GM18517 (cell line): ENCODE data around the gene TSPAN18.

Experiments used
- ATAC-seq: cut with Tn5 transposase; IDR thresholded peaks from one replicate; pipeline ENCODE4 v1.9.1; 2021; ENCODE audit warnings: mild to moderate bottlenecking, moderate library complexity; ENCODE audit not compliant: unreplicated experiment

Gene TSPAN18

DNA sequence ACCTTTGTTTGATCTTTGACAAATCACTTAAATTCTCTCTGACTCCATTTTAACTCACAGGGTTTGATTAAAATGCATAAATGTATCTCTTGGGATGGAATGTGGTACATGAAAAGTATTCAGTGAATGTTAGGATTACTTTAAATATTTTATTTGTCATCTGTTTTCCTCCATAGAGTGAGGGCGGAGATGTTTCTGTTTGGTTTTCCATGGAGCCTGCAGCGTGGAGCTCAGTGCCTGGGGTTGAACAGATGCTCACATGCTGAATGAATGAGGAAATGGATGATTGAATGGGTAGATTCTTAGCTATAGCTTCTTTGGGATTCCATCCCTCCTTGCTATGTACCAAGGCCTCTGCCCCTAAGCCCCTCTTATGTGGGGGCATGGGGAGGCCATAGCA is 10.0 kb downstream of the TSPAN18 start:
- no peak for ATAC-seq

DNA sequence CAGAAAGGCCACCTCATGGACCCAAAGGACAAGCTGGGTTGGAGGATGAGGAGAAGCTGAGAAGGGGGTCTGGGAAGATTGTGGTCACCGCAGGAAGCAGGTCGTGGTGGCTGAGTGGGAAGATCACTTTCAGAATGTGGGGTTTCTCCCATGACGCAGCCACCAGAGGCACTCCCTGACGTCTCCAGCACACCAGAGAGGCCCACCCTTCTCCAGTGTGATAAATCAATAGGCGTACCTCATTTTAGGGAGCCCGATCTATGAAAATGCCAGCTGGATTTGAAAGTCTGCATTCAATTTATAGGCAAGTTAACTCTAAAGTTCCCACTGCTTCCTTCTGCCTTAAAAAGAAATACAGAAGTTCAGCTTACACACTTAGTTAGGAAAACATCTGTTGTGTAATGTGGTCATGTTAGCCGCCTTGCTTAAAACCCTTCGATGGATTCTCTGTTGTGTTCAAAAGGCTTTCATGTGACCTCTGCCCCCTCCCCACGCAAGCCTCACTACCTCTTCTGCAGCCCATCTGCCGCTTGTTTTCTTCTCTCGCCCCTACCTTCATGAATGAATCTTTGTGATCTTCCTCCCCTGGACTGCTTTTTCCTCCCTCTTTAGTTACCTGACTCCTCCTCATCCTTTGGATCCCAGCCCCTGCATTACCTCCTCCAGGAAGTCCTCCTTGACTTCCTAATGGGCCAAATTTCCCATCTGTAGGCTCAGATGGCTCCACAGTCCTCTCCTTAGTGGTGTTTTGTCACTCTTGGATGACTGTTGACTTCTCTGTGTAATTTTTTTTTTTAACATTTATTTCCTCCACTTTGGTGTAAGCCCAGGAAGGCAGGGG is 10.7 kb downstream of the TSPAN18 start:
- ATAC-seq, result no peak

DNA sequence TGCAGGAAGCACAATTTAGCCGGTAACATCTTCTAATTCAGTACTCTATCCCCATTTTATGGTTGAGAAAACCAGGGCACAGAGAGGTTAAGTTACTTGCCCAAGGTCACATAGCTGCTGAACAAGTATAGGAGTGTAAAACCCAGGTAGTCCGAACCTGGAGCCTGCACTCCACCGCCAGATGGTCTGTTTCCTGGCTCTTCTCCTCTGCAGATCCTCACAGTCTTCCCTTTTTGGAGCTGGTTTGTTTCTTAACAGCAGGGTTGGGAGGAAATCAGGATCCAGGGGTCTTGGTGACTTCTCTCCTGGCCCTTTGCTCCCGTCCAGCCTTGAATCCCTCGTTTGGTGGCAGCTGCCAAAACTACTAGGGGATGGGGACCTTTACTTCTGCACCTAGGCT is 12.0 kb downstream of the TSPAN18 start:
- ATAC-seq, result no peak

DNA sequence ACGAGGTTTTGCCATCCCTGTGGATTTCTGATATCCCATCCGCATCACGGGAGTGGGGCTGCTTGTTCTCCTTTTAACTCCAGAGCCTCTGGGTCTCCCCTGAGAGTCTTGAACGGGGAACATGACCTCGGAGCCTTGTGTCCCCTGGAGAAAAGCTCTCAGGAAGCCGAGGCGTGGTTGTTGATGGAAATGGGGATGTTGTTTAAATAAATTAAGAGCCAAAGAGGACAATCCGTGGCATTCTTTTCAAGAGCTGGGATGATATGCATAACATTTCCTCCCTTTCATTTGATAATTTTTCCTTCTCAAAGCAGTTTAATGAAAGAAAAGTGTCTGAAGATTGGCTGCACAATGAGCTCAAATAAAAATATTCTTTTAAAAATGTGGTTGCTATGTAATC is 14.2 kb downstream of the TSPAN18 start:
- no peak for ATAC-seq

DNA sequence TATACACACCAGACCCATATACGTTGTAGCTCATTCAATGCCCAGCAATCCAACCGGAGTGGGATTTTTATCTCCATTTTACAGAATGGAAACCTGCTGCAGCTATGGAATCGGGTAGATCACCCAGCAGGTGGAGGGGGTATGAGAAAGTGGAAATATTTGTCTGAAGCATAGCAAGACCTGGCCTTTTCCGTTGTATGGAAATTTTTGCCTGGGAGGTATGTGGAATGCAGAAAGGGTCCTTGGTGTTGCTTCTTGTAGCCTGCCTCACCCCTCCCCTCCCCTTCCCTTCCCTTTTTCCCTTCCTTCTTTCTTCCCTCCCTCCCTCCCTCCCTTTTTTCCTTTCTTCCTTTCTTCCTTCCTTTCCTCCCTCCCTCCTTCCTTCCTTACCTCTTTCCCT is 15.2 kb downstream of the TSPAN18 start:
- ATAC-seq, result no peak

DNA sequence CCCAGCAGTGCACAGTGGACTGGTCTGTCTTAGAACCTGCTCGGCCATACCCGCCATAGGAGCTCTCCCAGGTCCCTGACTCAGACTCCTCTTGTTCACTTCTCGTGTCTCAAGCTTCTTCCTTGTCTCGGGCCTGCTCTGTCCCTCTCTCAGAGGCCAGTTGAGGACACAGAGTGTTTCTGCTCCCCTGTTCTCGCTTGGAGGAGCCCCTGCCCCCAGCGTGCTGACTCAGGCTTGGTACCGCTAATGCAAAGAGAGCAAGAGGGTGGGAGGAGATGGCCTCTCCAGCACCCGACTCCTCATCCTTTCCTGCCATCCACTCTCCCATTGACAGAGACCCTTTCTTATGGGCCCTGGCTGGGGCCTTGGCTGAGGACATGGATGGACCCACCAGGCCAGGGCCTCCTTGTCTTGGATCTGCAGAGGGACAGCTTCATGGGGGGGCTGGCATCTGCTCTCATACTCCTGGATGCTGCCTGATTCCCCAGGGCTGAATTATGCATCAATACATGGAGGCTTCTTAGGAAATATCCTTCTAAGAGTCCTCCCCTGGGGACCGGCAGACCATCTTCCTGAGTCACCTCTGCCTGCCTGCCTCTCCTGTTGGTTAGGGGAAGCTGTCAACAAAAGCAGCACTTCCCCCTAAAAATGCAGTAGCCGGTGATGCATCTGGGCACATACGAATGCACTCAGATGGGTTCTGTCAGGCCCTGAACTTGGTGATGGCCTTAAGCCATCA is 15.9 kb downstream of the TSPAN18 start:
- ATAC-seq, result no peak

DNA sequence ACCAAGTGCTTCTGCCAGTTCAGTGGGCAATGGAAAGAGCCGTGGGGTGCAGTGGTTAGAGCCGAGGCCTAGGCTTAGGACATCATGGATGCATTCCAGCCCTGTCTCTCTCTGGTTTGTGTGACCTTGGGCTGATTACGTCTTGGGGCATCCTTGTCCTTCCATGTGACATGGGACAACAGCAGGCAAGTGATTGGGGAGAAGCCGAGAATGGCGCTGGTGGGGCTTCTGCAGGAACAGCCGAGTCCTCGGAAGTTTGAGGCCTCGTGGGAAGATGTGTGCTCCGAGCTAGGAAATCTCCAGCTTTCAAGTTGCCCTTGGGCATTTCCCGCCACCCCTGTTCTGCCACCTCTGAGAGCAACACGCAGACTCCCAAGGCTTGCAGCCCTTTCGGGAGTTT is 16.6 kb downstream of the TSPAN18 start:
- no peak for ATAC-seq

DNA sequence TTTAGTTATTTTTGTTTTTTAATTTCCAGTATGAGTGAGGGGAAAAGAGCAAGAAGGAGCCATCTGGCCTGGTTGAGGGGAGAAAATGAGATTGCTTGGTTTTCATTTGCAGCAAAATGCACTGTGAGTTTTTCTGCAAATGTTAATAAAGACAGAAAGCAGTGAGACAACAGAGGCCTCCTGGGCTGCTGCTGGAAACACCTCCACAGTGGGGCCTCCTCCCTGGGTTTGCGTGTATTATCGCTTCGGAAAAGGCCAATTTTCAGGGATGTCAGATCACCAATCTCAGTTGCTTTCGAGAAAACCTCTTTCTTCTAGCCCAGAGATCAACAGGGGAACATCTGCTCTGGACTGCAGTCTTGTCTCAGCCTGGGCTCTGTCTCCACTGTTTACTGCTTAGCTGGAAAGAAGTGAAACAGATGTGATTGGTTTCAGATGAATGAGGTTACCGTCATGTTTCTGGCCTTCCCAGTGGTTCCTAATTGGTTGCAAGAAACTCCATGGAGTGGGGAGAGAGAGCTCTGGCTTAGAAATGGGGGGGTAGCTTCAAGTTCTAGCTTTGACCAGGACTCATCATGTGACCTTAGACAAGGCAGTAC is 17.3 kb downstream of the TSPAN18 start:
- ATAC-seq, result no peak

DNA sequence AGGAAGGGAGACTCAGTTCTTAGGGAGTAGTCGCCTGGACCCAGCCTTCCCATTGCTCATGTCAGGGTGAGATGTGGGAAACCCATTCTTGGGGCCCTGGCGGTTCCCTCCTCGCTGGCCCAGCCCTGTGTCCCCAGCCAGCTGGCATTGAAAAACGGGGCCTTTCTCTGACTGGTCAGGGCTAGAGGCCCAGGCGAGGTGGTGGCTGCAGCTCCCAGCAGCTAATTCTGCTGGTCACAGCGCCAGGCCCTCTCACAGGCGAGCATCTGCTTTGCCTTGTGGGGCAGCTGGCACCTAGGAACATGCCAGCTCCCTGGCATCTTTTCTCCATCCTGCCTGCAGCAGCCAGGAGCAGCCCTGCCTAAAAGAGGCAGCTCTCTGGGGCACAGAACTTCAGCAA is 20.1 kb downstream of the TSPAN18 start:
- no peak for ATAC-seq

DNA sequence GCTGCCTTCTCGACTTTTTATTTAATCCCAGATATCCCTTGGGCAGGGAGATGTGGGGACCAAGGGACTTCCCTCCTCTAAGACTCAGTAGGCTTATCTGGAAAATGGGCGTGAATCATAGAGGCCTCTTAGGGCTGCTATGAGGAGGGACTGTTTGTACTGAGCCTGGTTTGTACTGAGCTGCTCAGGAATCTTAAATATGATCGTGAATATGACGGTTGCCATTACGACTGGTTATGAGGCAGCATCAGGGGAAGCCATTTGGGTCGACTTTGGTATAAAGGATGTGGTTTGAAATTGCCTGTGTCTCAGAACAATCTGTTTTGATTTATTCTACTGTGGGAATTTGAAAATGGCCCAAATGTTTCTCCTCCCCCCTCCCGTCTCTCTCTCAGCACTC is 20.6 kb downstream of the TSPAN18 start:
- ATAC-seq, result no peak

DNA sequence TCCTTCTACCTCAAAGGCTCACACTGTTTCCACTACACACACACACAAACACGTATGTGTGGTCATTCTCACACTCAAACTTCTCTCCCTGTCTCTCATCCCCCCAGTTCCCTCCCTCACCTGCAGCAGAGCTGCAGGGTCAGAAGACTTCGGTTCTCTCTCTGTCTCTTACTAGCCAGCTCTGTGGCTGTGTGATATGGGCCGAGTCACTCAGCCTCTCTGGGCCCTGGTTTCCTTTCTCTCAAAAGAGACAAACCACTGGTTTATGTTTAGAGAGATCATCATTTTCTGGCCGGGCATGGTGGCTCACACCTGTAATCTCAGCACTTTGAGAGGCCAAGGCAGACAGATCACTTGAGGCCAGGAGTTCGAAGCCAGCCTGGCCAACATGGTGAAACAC is 21.1 kb downstream of the TSPAN18 start:
- no peak for ATAC-seq

DNA sequence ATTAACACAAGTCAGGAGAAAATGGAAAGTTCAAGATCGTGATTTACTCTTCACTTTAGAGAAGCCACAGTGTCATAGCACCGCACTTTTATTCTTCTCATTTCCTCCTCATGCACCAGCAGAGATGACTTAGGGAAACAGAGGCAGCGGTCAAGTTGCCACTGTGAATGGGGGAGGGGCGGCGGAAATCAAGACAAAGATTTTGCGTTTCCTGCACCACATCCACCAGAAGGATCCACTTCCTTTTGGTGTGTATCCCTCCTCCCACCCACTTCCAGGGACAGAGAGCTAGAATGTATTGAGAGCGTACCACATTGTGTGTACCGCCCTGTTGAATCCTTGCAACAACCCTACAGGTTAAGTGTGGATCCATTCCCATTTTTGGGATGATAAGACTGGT is 21.8 kb downstream of the TSPAN18 start:
- ATAC-seq, result no peak

DNA sequence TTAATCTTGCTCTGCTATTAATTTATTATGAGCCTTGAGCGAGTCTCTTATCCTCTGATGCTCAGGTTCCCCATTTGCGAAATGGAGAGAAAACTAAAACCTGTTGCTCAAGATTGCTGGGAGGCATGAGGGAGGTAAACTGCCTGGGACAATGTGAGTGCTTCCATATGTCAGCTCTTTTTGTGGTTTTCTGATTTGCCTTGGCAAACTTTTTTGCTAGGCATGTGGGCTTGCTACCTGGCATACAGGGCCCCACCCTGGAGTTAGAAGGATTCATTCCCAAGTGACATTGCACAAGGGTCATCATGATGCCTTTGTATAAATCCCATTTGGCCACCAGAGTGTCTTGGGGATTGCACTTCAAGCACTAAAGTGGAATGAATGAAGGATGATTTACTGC is 22.4 kb downstream of the TSPAN18 start:
- ATAC-seq, result no peak

DNA sequence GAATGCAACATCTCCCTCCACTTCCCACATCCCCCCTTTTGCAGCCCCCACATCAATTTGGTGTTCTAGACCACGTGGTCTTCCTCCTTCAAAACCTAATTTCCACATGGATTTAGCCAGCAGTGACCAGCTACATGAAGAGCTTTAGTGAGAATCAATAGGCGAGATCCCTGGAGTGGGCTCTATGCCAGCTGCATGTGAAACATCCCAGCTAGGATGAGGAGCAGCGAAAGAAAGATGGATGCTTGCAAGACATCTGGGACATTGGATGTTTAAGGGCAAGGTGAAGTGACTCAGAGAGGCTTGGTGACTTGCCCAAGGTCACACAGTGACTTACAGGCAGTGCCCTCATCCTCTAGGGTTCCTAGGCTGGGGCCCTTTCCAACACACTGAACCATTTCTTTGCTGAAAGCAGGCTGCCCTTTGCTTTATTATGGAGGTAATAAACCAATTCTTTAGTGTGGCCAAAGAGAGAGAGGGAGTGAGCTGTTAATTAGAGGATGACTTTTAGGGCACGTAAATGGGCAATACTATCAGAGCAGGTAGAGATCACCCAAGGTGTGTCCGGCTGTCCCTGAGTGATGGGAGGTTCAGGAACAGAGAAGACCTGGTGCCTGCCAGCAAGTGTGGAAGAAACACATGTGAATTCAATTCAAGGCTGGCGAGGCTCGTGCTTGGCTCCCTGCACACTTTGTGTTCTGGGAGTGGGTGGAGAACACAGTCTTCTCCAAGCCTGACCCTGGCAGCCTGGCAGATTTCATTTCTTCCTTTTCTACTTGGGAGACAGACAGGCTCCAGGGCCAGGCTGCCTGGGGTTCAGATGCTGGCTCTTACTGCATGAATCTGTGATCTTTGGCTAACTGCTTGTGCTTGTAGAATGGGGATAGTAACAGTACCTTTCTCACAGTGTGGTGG is 24.0 kb downstream of the TSPAN18 start:
- no peak for ATAC-seq

DNA sequence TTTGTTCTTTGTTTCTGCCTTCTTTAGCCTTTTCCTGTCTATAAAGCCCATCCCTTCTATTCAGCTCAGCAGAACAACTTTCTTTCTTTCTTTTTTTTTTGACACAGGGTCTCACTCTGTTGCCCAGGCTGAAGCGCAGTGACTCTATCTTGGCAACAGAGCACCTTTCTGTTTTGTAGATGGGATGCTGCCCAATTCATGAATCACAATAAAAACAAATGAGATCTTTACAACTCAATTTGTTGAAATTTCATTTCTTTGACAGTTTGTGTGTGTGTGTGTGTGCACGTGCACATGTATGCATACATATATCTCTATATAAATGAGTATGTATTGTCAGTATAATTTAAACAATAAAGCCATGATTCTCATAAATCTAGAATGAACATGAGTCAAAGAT is 25.5 kb downstream of the TSPAN18 start:
- ATAC-seq, result no peak

DNA sequence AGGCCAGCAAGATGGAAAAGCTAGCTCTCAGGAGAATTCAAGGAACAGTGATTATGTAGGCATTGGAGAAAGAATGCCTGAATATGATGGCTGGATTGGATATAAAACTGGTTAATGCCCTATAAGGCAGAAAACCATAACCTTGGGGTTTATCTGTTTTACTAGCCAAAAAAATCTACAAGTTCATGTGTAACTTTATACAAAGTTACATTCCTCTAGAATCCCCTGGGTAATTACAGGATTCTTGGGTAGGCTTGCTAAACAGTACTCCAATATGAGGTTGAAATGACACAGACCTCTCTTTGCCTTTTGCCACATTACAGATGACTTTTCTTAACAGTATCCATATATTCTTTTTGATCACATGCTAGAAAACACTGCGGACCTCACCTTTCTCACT is 26.0 kb downstream of the TSPAN18 start:
- ATAC-seq, result no peak

DNA sequence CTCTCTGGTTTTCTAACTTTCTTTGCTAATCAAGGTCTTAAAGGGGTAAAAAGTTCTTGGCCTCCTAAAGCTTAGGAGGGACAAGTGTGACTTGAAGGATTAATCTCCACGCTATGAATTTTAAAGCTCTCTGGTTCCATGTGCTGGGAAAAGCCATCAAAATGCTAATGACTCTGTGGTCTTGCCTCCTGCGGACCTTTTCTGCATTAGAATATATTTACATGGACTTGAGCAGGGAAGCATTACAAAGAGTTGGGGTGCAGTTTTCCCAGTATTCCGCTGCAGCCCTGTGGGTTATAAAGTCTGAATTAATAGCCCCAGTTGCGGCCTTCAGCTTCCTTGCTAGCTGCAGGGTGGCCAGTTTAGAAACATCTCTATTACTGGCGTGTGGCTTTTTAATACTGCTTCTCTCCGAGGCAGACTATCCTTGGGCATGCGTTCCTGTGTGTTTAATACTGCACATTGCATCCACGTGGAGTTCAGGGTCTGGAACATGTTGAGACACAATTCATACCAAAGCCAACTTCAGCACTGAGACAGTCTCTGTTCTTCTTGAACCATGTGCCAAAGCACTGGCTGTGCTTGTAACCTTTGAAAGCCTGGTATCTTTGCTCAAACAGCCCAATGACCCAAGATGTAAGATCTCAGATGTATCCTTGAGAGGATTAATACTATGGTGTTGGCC is 27.3 kb downstream of the TSPAN18 start:
- no peak for ATAC-seq

DNA sequence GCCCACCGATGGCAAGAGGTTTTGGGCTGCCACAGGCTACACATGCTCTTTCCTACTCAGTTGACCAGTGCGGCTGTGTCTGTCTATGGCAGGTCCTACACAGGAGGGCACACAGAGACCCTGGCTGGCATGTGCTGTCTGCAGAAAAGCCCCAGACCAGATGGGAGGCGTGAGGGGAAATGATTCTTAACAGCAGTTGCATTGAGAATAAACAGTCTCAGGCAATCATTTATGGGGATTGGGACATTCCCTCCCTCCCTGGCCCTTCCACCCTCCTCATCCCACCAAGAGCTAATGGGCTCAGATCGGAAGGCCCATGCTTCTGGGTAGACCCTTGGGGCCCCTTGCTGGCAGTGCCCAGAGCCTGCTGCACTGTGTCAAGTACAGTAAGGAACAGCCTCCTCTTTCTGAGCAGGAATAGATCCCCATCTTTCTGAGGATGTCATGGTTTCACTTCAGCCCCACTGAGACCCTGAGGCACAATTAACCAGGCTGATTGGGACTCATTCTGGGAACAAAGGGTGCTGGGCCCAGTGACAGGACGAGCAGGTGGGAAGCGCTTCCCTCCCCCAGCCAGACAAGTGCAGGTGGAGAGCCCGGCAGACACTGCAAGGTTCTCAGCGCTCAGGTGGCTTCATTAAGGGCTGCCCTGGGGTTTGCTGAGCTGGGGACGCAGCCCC is 28.3 kb downstream of the TSPAN18 start:
- no peak for ATAC-seq

DNA sequence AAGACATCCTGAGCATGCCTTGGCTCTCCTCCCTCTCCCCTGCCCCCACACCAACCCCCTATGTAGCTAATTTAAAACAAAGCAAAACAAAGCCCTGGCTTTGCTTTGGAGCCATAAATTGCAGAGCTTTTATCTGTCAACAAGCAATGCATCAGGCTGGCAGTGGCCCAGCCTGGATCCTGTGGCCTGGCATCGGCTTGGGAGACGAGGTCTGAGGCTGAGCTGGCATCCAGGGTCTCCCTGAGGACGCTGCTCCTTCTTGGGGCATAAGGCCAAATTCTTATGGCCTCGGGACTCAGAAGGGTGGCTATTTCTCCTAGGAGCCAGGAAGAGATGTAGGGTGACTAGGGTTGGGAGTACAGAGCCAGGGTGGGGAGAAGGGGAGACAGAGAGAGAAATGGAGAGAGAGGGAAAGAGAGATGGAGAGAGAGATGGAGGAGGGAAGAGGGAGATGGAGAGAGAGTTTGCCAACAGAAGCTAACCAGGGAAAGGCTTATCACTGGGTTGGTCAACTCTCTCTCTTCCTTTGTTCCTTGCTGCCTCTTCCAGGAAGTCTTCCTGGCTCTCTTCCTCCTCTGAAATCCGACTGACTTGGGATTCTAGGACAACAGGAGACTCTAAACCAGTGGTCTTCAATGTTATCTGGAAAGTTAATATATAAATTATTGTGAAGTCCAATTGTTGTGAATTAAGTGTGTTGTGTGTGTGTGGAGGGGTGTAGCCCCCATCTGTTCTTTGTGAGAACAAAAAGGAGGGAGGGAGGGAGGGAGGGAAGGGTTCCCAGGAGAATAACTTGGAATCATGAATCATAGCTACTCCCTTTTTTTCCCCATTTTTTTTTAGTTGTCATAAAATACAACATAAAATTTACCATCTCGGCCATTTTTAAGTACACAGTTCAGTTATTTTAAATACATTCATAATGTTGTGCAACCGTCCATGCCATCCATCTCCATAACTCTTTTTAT is 29.1 kb downstream of the TSPAN18 start:
- ATAC-seq, result no peak
